Skin epidermis (tissue), 12 donors: ENCODE data around the gene GNA14.
A peak's percentile ranks its signal among the peaks of the same experiment; 100 is the strongest.
"Not testable (repeated sequence)": the region's sequence is repeated elsewhere in the genome, so short reads cannot be mapped to it uniquely, and the experiment has no call there.

ENCODE experiments used
- H3K27ac ChIP-seq, 21 experiments: fragments of 200-600 bp; sonication (generic) in 11 of 21; one replicate each; pipeline ENCODE4 v1.5.0; 2020; ENCODE audit warnings: mild to moderate bottlenecking in 3 of 21, inconsistent platforms in 2 of 21, moderate library complexity in 2 of 21
- H3K4me3 ChIP-seq, 7 experiments: fragments of 200-600 bp; sonication (generic) in 2 of 7; one replicate each; pipeline ENCODE4 v1.5.0; 2020; ENCODE audit warnings: inconsistent platforms in 2 of 7, mild to moderate bottlenecking in 2 of 7, moderate library complexity in 1 of 7

The GNA14 gene

GRCh38 chr9:77460938-77461337, 187.2 kb downstream of the GNA14 start:
- H3K27ac ChIP-seq: no peak overlapping the region
- no peak overlapping the region for H3K4me3 ChIP-seq

- no peak overlapping the region for H3K4me3 ChIP-seq
- peak overlapping the region in 1 of 21 experiments; percentile 17 for H3K27ac ChIP-seq
These were observed 190.1 kb downstream of the GNA14 start for GRCh38 chr9:77457916-77458592.

GRCh38 chr9:77456829-77457437, 191.2 kb downstream of the GNA14 start:
- H3K4me3 ChIP-seq: no peak overlapping the region
- H3K27ac ChIP-seq: no peak overlapping the region

- no peak overlapping the region for H3K27ac ChIP-seq
- H3K4me3 ChIP-seq: no peak overlapping the region
These were observed 192.7 kb downstream of the GNA14 start for GRCh38 chr9:77455312-77455927.

- Histone ChIP-seq H3K4me3 (no peak overlapping the region), H3K27ac (no peak overlapping the region)
These were observed 193.5 kb downstream of the GNA14 start for GRCh38 chr9:77454663-77455062.

- Histone ChIP-seq H3K4me3 (no peak overlapping the region), H3K27ac (no peak overlapping the region)
These were observed 194.1 kb downstream of the GNA14 start for GRCh38 chr9:77453825-77454647.

GRCh38 chr9:77451507-77451906, 196.6 kb downstream of the GNA14 start:
- H3K27ac ChIP-seq: no peak overlapping the region

GRCh38 chr9:77450085-77450475, 198.0 kb downstream of the GNA14 start:
- Histone ChIP-seq H3K27ac (no peak overlapping the region), H3K4me3 (no peak overlapping the region)

More at GRCh38 chr9:77451507-77451906, 196.6 kb downstream of the GNA14 start:
- H3K4me3 ChIP-seq: no peak overlapping the region

- H3K4me3 ChIP-seq: no peak overlapping the region
- no peak overlapping the region for H3K27ac ChIP-seq
These were observed 198.7 kb downstream of the GNA14 start for GRCh38 chr9:77449240-77450084.

- Histone ChIP-seq H3K4me3 (no peak overlapping the region), H3K27ac (no peak overlapping the region)
These were observed 200.5 kb downstream of the GNA14 start for GRCh38 chr9:77447646-77448045.

GRCh38 chr9:77442436-77442835, 205.7 kb downstream of the GNA14 start:
- Histone ChIP-seq H3K27ac (no peak overlapping the region), H3K4me3 (no peak overlapping the region)

- not testable (repeated sequence) for H3K4me3 ChIP-seq, H3K27ac ChIP-seq
These were observed 207.0 kb downstream of the GNA14 start for GRCh38 chr9:77441124-77441523.

- H3K4me3 ChIP-seq: no peak overlapping the region
These were observed 208.1 kb downstream of the GNA14 start for GRCh38 chr9:77440057-77440456.

GRCh38 chr9:77438653-77439052, 209.5 kb downstream of the GNA14 start:
- H3K27ac ChIP-seq: no peak overlapping the region
- no peak overlapping the region for H3K4me3 ChIP-seq

More at GRCh38 chr9:77440057-77440456, 208.1 kb downstream of the GNA14 start:
- peak overlapping the region in 1 of 21 experiments; percentile 23 for H3K27ac ChIP-seq

GRCh38 chr9:77435688-77436087, 212.4 kb downstream of the GNA14 start:
- Histone ChIP-seq H3K4me3 (no peak overlapping the region), H3K27ac (no peak overlapping the region)

- no peak overlapping the region for H3K27ac ChIP-seq
- no peak overlapping the region for H3K4me3 ChIP-seq
These were observed 212.8 kb downstream of the GNA14 start for GRCh38 chr9:77435277-77435676.

- no peak overlapping the region for H3K27ac ChIP-seq
- no peak overlapping the region for H3K4me3 ChIP-seq
These were observed 214.3 kb downstream of the GNA14 start for GRCh38 chr9:77433675-77434445.

- no peak overlapping the region for H3K4me3 ChIP-seq
These were observed 216.1 kb downstream of the GNA14 start for GRCh38 chr9:77432053-77432452.

GRCh38 chr9:77429928-77430327, 218.2 kb downstream of the GNA14 start:
- Histone ChIP-seq H3K27ac (no peak overlapping the region), H3K4me3 (no peak overlapping the region)

More at GRCh38 chr9:77432053-77432452, 216.1 kb downstream of the GNA14 start:
- H3K27ac ChIP-seq: no peak overlapping the region
